ENCODE measurements around the gene LYSMD1.

DNA sequence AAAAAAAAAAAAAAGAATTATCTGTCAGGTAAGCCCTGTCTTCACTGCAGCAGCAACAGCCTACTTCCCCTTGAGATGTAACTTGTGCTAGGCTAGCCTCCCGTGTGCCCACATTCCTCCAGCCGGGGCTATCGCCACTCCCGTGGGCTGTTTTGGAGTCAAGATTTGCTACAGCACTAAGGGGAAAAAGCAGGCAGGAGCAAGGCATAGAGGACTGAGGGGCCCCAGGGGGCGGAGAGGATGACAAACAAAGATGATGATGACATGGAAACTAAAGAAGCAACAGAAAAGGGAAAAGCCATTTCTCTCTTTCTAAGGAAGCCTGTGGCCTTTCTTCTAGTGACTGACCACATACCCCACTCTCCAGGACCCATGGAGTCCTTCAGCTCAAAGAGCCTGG lies 7.4 kb downstream of the LYSMD1 start:
- TF ChIP-seq, protein P1, sequence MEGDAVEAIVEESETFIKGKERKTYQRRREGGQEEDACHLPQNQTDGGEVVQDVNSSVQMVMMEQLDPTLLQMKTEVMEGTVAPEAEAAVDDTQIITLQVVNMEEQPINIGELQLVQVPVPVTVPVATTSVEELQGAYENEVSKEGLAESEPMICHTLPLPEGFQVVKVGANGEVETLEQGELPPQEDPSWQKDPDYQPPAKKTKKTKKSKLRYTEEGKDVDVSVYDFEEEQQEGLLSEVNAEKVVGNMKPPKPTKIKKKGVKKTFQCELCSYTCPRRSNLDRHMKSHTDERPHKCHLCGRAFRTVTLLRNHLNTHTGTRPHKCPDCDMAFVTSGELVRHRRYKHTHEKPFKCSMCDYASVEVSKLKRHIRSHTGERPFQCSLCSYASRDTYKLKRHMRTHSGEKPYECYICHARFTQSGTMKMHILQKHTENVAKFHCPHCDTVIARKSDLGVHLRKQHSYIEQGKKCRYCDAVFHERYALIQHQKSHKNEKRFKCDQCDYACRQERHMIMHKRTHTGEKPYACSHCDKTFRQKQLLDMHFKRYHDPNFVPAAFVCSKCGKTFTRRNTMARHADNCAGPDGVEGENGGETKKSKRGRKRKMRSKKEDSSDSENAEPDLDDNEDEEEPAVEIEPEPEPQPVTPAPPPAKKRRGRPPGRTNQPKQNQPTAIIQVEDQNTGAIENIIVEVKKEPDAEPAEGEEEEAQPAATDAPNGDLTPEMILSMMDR (IDR thresholded peaks at IDR 0.05 in 4 of 5, conservative IDR thresholded peaks at IDR 0.05 in 1 of 5), result no peak
- TF ChIP-seq POLR2A (IDR thresholded peaks at IDR 0.05), result no peak
